Thyroid gland (tissue), 4 donors: ENCODE data around the gene SPSB4.

Source experiments
- CTCF ChIP-seq, 6 experiments: fragments of 200-600 bp in 3 of 6; fragments of 450-650 bp in 3 of 6; sonication (generic) in 3 of 6; IDR thresholded peaks; one replicate each; pipeline ENCODE4 v1.5.1; 2016 to 2019; ENCODE audit warnings: antibody characterized with exemption in 6 of 6, mild to moderate bottlenecking in 2 of 6, inconsistent platforms in 1 of 6, moderate library complexity in 1 of 6
- POLR2A ChIP-seq, 2 donors: fragments of 450-650 bp; IDR thresholded peaks; one replicate each; pipeline ENCODE4 v1.6.1; 2017; ENCODE audit warnings: antibody characterized with exemption in 2 of 2, mild to moderate bottlenecking in 2 of 2, moderate library complexity in 1 of 2

DNA sequence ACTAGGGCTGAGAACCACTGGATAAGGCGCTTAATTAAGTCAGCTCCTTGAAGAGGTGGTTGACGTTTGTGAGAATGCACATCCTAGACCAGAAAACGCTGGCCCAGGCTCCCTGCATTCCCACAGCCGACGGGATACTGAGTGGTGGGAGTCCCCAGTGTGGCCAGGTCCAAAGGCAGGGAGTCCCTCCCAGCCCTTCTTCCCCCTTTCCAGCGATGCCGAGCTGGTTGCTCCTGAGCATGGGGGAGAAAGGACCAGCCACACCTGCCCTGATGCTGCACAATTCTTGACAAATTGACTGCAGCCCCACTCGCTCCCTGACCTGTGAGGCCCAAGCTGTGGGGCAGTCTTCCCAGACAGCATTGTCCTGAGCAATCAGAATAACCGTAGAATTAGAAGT, 101.0 kb downstream of the SPSB4 start:
- TF ChIP-seq CTCF (IDR thresholded peaks at IDR 0.05): no peak
- no peak for TF ChIP-seq POLR2A (IDR thresholded peaks at IDR 0.05)
